ENCODE measurements around the gene SRF. TPM values are rescaled to one million over a fixed set of nuclear protein-coding genes. Genes with fewer than 3 reads are reported as not detected.

SRF gene
- total RNA-seq, 1 experiment from 2014 or later = 31.3 TPM

GRCh38 chr6:43199912-43200311, 28.8 kb downstream of the SRF start:
- no peaks in the 10 kb centered on the region for H3K36me3 Mint-ChIP-seq (ENCODE audit: insufficient read depth, unreplicated experiment)
- H3K9me3 Mint-ChIP-seq (ENCODE audit: unreplicated experiment) = no peaks in the 10 kb centered on the region
- ChIA-PET POLR2A (no interaction called here), CTCF (no interaction called here)
- no peak overlapping the region for H3K4me3 ChIP-seq (ENCODE audit: low read depth, low read length)
- no peaks in the 10 kb centered on the region for H3K4me1 ChIP-seq
- H3K9me3 ChIP-seq = no peaks in the 10 kb centered on the region
- H3K27me3 ChIP-seq (replicated peaks; ENCODE audit: control insufficient read depth, insufficient read depth, low read length) = no peaks in the 10 kb centered on the region; the same call in 1 of the 2 replicates
- no peak overlapping the region for H3K27ac Mint-ChIP-seq (ENCODE audit: unreplicated experiment)
- H3K36me3 ChIP-seq (ENCODE audit: control insufficient read depth, insufficient read depth, low read length) = no peaks in the 10 kb centered on the region
- no peak overlapping the region for H3K4me3 Mint-ChIP-seq (ENCODE audit: unreplicated experiment)
- BruUV-seq (replicated peaks) = no TSS peak
- intact Hi-C loops (cut with micrococcal nuclease; ENCODE audit: unreplicated experiment) = no loop called here
- peak in 1 of 2 experiments; percentile 7 for DNase-seq
- no peaks in the 10 kb centered on the region for H3K4me1 Mint-ChIP-seq (ENCODE audit: low read depth, unreplicated experiment)
- TF ChIP-seq, protein P1, sequence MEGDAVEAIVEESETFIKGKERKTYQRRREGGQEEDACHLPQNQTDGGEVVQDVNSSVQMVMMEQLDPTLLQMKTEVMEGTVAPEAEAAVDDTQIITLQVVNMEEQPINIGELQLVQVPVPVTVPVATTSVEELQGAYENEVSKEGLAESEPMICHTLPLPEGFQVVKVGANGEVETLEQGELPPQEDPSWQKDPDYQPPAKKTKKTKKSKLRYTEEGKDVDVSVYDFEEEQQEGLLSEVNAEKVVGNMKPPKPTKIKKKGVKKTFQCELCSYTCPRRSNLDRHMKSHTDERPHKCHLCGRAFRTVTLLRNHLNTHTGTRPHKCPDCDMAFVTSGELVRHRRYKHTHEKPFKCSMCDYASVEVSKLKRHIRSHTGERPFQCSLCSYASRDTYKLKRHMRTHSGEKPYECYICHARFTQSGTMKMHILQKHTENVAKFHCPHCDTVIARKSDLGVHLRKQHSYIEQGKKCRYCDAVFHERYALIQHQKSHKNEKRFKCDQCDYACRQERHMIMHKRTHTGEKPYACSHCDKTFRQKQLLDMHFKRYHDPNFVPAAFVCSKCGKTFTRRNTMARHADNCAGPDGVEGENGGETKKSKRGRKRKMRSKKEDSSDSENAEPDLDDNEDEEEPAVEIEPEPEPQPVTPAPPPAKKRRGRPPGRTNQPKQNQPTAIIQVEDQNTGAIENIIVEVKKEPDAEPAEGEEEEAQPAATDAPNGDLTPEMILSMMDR (IDR thresholded peaks at IDR 0.05; ENCODE audit: insufficient read depth in 1 of 2, low read depth in 1 of 2, low read length in 1 of 2, severe bottlenecking in 1 of 2, unreplicated experiment in 1 of 2) = no peak
- no peaks in the 10 kb centered on the region for H3K27me3 Mint-ChIP-seq (ENCODE audit: insufficient read depth, unreplicated experiment)

- TF ChIP-seq, protein P1 (IDR thresholded peaks at IDR 0.05; ENCODE audit: insufficient read depth in 1 of 2, low read depth in 1 of 2, low read length in 1 of 2, severe bottlenecking in 1 of 2, unreplicated experiment in 1 of 2) = no peak
- ChIA-PET POLR2A (no interaction called here), CTCF (no interaction called here)
- Mint-ChIP-seq H3K4me1 (ENCODE audit: low read depth, unreplicated experiment) (no peaks in the 10 kb centered on the region), H3K9me3 (ENCODE audit: unreplicated experiment) (no peaks in the 10 kb centered on the region), H3K36me3 (ENCODE audit: insufficient read depth, unreplicated experiment) (no peaks in the 10 kb centered on the region), H3K27me3 (ENCODE audit: insufficient read depth, unreplicated experiment) (no peaks in the 10 kb centered on the region), H3K4me3 (ENCODE audit: unreplicated experiment) (no peak overlapping the region), H3K27ac (ENCODE audit: unreplicated experiment) (no peak overlapping the region)
- H3K27me3 ChIP-seq (replicated peaks; ENCODE audit: control insufficient read depth, insufficient read depth, low read length) = no peaks in the 10 kb centered on the region; the same call in 1 of the 2 replicates
- intact Hi-C loops (cut with micrococcal nuclease; ENCODE audit: unreplicated experiment) = no loop called here
- no TSS peak for BruUV-seq (replicated peaks)
- peak in 1 of 2 experiments; percentile 14 for DNase-seq
- H3K9me3 ChIP-seq = no peaks in the 10 kb centered on the region
- H3K4me3 ChIP-seq (ENCODE audit: low read depth, low read length) = no peak overlapping the region
- no peaks in the 10 kb centered on the region for H3K36me3 ChIP-seq (ENCODE audit: control insufficient read depth, insufficient read depth, low read length)
- no peaks in the 10 kb centered on the region for H3K4me1 ChIP-seq
Observed at GRCh38 chr6:43200541-43200940, 29.5 kb downstream of the SRF start.

DNA sequence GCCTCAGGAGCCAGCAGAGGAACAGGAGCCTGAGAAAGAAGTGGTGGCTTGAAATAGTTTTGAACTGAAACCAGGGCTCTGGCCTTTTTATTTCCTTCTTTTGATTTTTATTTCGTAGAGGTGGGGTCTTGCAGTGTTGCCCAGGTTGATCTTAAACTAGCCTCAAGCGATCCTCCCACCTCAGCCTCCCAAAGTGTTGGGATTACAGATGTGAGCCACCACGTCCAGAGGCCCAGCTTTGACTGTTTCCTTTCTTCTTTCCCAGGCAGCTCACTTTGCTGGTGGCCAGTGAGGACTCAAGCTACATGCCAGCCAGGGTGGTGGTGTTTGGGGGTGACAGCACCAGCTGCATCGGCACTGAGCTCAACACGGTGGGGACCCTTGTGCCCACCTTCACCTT, 31.4 kb downstream of the SRF start:
- intact Hi-C loops (cut with micrococcal nuclease; ENCODE audit: unreplicated experiment) = no loop called here
- no peaks in the 10 kb centered on the region for H3K36me3 ChIP-seq (ENCODE audit: control insufficient read depth, insufficient read depth, low read length)
- no peaks in the 10 kb centered on the region for H3K36me3 Mint-ChIP-seq (ENCODE audit: insufficient read depth, unreplicated experiment)
- no peaks in the 10 kb centered on the region; the same call in 1 of the 2 replicates for H3K27me3 ChIP-seq (replicated peaks; ENCODE audit: control insufficient read depth, insufficient read depth, low read length)
- DNase-seq = peak in 1 of 2 experiments; percentile 7
- H3K4me3 Mint-ChIP-seq (ENCODE audit: unreplicated experiment) = no peak overlapping the region
- no peaks in the 10 kb centered on the region for H3K9me3 Mint-ChIP-seq (ENCODE audit: unreplicated experiment)
- no peaks in the 10 kb centered on the region for H3K27me3 Mint-ChIP-seq (ENCODE audit: insufficient read depth, unreplicated experiment)
- ChIA-PET POLR2A (no interaction called here), CTCF (no interaction called here)
- no peaks in the 10 kb centered on the region for H3K9me3 ChIP-seq
- TF ChIP-seq, protein P1 (IDR thresholded peaks at IDR 0.05; ENCODE audit: insufficient read depth in 1 of 2, low read depth in 1 of 2, low read length in 1 of 2, severe bottlenecking in 1 of 2, unreplicated experiment in 1 of 2) = no peak
- BruUV-seq (replicated peaks) = no TSS peak
- no peak overlapping the region for H3K4me3 ChIP-seq (ENCODE audit: low read depth, low read length)
- H3K4me1 ChIP-seq = no peaks in the 10 kb centered on the region
- H3K27ac Mint-ChIP-seq (ENCODE audit: unreplicated experiment) = no peak overlapping the region
- H3K4me1 Mint-ChIP-seq (ENCODE audit: low read depth, unreplicated experiment) = no peaks in the 10 kb centered on the region

Measured in Caco-2 (cell line).